Neuron (in vitro differentiated cells): ENCODE data around the gene RFPL4AL1.
"Not testable (repeated sequence)": the region's sequence is repeated elsewhere in the genome, so short reads cannot be mapped to it uniquely, and the experiment has no call there.

Experiments used
- H2AFZ ChIP-seq: one replicate; pipeline ENCODE4 v1.6.1; 2013; ENCODE audit warnings: low read depth, mild to moderate bottlenecking, inconsistent platforms, low read length, moderate library complexity
- H3K27me3 ChIP-seq: one replicate; pipeline ENCODE4 v1.6.1; 2013; ENCODE audit warnings: low read length; ENCODE audit not compliant: insufficient read depth
- H3K36me3 ChIP-seq: one replicate; pipeline ENCODE4 v1.6.1; 2013; ENCODE audit warnings: low read length; ENCODE audit not compliant: insufficient read depth
- H3K4me1 ChIP-seq: one replicate; pipeline ENCODE4 v1.6.1; 2013; ENCODE audit warnings: low read length; ENCODE audit not compliant: insufficient read depth
- H3K4me3 ChIP-seq: 2 replicates; pipeline ENCODE4 v1.5.1; 2013; ENCODE audit warnings: mild to moderate bottlenecking, low read length, moderate library complexity
- H3K9me3 ChIP-seq: one replicate; pipeline ENCODE4 v1.6.1; 2013; ENCODE audit warnings: low read length

Gene RFPL4AL1

DNA sequence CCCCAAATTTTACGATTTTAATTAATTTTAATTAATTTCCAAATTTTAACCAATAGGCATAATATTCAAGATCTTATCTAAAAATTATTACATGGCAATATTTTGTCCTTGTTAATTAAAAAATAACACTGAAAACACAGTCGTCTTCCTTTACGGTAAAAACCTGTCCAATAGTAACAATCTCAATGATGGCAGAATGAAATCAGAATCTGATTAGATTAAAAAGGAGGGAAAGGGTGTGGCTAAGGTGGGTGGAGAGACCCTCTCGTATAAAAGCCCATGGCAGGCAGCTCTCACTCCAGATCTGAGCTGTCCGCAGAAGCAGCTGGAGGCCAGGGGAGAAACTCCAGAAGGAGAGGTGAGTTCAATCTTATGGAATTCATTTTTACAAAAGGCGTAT, at the start of gene RFPL4AL1:
Gene RFPL4AL1, plus strand, starts transcription at position 301 of the 400 bp plus-strand sequence. CDS start 2,687 bp downstream, outside the sequence.
- not testable (repeated sequence) for H2AFZ ChIP-seq

GRCh38 chr19:55720214-55720746, 48.6 kb upstream of the RFPL4AL1 start:
- Histone ChIP-seq H3K9me3 (peaks cover 2% of the 10 kb centered on the region), H3K27me3 (no peaks in the 10 kb centered on the region), H3K36me3 (no peaks in the 10 kb centered on the region), H3K4me1 (no peaks in the 10 kb centered on the region), H2AFZ (no peak overlapping the region), H3K4me3 (no peak overlapping the region)

More for the DNA sequence above, at the start of gene RFPL4AL1:
- not testable (repeated sequence) for H3K36me3 ChIP-seq, H3K27me3 ChIP-seq, H3K4me3 ChIP-seq, H3K9me3 ChIP-seq, H3K4me1 ChIP-seq

DNA sequence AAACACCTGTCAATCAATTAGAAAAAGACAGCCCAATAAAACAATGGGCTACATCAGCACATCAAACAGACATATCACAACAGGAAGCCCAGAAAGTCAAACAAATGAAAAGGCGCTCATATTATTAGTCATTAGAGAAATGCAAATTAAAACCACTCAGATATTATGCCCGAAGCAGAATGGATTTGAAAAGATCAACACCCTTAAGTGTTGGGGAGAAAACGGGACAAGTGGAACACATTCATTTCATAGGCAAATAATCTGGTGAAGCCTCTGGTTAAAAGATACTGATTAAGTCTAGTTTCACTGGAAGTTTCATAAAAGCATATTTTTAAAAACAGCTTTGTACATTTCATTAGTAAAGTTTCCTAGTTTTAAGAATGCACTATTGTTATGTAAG, 48.1 kb upstream of the RFPL4AL1 start:
- Histone ChIP-seq H3K4me3 (no peak overlapping the region), H3K4me1 (no peaks in the 10 kb centered on the region), H3K27me3 (peaks cover 3% of the 10 kb centered on the region), H2AFZ (no peak overlapping the region), H3K9me3 (peaks cover 2% of the 10 kb centered on the region), H3K36me3 (no peaks in the 10 kb centered on the region)

DNA sequence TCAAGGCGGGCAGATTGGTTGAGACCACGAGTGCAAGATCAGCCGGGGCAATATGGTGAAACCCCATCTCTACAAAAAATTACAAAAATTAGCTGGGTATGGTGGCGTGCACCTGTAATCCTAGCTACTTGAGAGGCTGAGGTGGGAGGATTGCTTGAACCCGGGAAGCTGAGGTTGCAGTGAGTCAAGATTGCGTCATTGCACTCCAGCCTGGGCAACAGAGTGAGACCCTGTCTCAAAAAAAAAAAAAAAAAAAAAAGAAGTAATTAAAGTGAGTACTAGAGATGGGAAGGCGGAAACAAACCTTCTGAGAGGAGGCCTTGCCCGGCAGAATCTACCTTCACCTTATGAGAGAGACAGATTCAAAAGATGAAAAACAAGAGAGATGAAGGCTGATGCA, 45.4 kb upstream of the RFPL4AL1 start:
- Histone ChIP-seq H3K9me3 (peaks cover 2% of the 10 kb centered on the region), H3K36me3 (no peaks in the 10 kb centered on the region), H3K27me3 (peaks cover 6% of the 10 kb centered on the region), H2AFZ (no peak overlapping the region), H3K4me3 (no peak overlapping the region), H3K4me1 (no peaks in the 10 kb centered on the region)

GRCh38 chr19:55730378-55730777, 38.5 kb upstream of the RFPL4AL1 start:
- not testable (repeated sequence) for H3K4me3 ChIP-seq, H3K9me3 ChIP-seq, H3K4me1 ChIP-seq, H3K36me3 ChIP-seq, H2AFZ ChIP-seq
- H3K27me3 ChIP-seq = peaks cover 14% of the 10 kb centered on the region

DNA sequence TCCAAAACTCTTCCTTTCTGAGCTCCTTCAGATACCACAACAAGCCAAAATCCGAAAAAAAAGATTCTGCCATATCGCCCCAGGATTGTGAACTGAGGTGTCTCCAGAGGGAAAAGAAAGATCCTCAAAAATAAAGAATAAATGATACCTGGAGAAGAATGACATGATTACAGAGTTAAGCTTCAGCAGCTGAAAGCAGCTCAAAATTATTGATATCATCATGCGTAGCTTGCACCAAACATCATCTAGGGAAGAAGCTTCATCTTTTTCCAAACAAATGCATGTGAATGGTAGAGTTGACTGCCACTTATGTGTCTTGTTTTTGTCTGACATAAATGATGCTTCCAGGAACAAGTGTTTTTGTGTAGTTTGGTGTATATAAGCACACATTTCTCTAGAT, 30.6 kb upstream of the RFPL4AL1 start, which contains the start of gene NLRP9:
Gene NLRP9, minus strand, starts transcription at position 101 of the 400 bp plus-strand sequence. Its CDS starts 28 bp downstream, at position 73.
- no peaks in the 10 kb centered on the region for H3K36me3 ChIP-seq
- no peak within 1 kb of the TSS for H3K4me3 ChIP-seq
- H3K9me3 ChIP-seq = no peaks in the 10 kb centered on the region
- H3K4me1 ChIP-seq = no peaks in the 10 kb centered on the region
- H3K27me3 ChIP-seq = no peaks in the 10 kb centered on the region
- H2AFZ ChIP-seq = no peak within 1 kb of the TSS

- no peak overlapping the region for H3K4me3 ChIP-seq
- peaks cover 3% of the 10 kb centered on the region for H3K9me3 ChIP-seq
- no peak overlapping the region for H2AFZ ChIP-seq
- H3K27me3 ChIP-seq = peaks cover 8% of the 10 kb centered on the region
- H3K36me3 ChIP-seq = no peaks in the 10 kb centered on the region
- H3K4me1 ChIP-seq = no peaks in the 10 kb centered on the region
Measured at GRCh38 chr19:55750715-55751114, 18.2 kb upstream of the RFPL4AL1 start.

- Histone ChIP-seq H3K9me3 (peaks cover 3% of the 10 kb centered on the region), H3K36me3 (no peaks in the 10 kb centered on the region), H2AFZ (no peak overlapping the region), H3K27me3 (peaks cover 8% of the 10 kb centered on the region), H3K4me3 (no peak overlapping the region), H3K4me1 (no peaks in the 10 kb centered on the region)
Measured at GRCh38 chr19:55753401-55753800, 15.5 kb upstream of the RFPL4AL1 start.

DNA sequence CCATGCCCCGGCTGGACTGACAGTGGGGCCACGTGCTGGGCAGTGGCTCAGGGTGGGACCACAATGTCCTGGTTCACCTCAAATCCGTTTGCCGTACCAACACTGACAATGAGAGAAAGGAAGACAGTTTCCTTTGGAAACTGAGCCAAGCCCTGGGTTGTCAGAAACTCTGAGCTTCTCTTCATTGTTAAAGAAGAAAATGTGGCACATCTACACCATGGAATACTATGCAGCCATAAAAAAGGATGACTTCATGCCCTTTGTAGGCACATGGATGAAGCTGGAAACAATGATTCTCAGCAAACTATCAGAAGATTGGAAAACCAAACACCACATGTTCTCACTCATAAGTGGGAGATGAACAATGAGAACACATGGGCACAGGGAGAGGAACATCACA, 12.1 kb upstream of the RFPL4AL1 start:
- H2AFZ ChIP-seq, H3K4me1 ChIP-seq, H3K27me3 ChIP-seq, H3K4me3 ChIP-seq, H3K9me3 ChIP-seq, H3K36me3 ChIP-seq: not testable (repeated sequence)

DNA sequence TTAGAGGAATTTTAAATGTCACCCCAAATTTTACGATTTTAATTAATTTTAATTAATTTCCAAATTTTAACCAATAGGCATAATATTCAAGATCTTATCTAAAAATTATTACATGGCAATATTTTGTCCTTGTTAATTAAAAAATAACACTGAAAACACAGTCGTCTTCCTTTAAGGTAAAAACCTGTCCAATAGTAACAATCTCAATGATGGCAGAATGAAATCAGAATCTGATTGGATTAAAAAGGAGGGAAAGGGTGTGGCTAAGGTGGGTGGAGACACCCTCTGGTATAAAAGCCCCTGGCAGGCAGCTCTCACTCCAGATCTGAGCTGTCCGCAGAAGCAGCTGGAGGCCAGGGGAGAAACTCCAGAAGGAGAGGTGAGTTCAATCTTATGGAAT, 10.1 kb upstream of the RFPL4AL1 start, which contains the start of gene RFPL4A:
Gene RFPL4A, plus strand, starts transcription at position 301 of the 400 bp plus-strand sequence. CDS start 2,704 bp downstream, outside the sequence.
- H3K4me1 ChIP-seq, H2AFZ ChIP-seq, H3K27me3 ChIP-seq, H3K9me3 ChIP-seq, H3K4me3 ChIP-seq, H3K36me3 ChIP-seq: not testable (repeated sequence)

- Histone ChIP-seq H3K27me3 (peaks cover 10% of the 10 kb centered on the region), H3K4me3 (no peak overlapping the region), H3K4me1 (peaks cover 6% of the 10 kb centered on the region), H3K36me3 (no peaks in the 10 kb centered on the region), H3K9me3 (peaks cover 3% of the 10 kb centered on the region), H2AFZ (no peak overlapping the region)
Measured at GRCh38 chr19:55766466-55766865, 2.5 kb upstream of the RFPL4AL1 start.

DNA sequence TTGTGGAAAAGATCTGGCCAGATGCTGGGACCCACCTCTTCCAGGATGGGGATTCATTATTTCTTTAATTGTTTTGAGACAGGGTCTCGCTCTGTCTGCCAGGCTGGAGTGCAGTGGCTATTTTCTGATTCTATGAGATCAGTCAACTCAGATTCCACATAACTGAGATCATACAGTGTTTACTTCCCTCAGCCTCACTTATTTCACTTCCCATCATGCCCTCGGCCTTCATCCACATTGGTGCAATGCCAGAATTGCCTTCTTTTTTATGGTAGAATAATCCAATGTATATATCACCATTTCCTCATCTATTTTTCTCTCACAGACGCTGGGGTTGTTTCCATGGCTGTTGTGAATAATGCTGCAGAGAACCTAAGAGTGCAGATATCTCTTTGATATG, 714 bp downstream of the RFPL4AL1 start:
- H3K4me1 ChIP-seq, H2AFZ ChIP-seq, H3K27me3 ChIP-seq, H3K36me3 ChIP-seq, H3K9me3 ChIP-seq, H3K4me3 ChIP-seq: not testable (repeated sequence)

- Histone ChIP-seq H3K36me3 (no peaks in the 10 kb centered on the region), H3K4me3 (no peak overlapping the region), H3K9me3 (no peaks in the 10 kb centered on the region), H3K4me1 (no peaks in the 10 kb centered on the region), H2AFZ (no peak overlapping the region), H3K27me3 (peaks cover 7% of the 10 kb centered on the region)
Measured at GRCh38 chr19:55777528-55777927, 8.6 kb downstream of the RFPL4AL1 start.

DNA sequence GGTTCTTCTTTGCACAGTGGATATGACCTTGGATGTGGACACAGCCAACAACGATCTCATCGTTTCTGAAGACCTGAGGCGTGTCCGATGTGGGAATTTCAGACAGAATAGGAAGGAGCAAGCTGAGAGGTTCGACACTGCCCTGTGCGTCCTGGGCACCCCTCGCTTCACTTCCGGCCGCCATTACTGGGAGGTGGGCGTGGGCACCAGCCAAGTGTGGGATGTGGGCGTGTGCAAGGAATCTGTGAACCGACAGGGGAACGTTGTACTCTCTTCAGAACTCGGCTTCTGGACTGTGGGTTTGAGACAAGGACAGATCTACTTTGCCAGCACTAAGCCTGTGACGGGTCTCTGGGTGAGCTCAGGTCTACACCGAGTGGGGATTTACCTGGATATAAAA, 9.4 kb downstream of the RFPL4AL1 start:
- Histone ChIP-seq H2AFZ (no peak overlapping the region), H3K9me3 (no peaks in the 10 kb centered on the region), H3K27me3 (peaks cover 7% of the 10 kb centered on the region), H3K4me1 (no peaks in the 10 kb centered on the region), H3K4me3 (no peak overlapping the region), H3K36me3 (no peaks in the 10 kb centered on the region)
